Measurements from ENCODE around the gene SLC1A2.

SLC1A2 gene

DNA sequence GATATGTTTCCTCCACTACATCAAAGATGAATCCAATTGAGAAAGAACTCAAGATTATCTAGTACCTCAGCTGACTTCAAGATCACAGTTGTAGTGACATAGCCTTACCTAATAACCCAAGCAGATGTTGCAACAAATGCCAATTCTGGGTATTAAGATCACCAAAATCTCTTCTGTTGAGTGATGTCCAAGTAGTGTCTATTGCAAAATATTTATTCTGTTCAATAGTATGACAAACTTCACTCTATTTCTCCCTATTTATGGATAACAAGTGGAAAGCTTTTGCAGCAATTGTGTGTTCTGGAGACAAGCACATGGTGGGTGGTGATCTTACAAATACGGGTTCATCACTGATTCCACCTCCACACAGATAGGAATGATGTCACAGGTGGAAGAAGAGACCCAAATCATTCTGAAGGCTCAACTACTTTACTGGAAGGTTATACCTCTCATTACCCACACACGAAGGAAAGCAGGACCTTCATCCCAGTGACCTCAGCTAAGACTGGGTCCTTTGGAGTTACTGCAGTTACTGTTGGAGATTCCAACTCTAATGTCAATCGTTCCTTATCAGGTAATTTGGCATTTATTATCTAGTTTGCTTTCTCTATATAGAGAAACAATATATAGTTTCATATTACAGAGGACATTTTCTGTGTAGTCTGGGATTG is 208.3 kb downstream of the SLC1A2 start:
- no peak for DNase-seq (ENCODE audit: low read depth)
- H3K4me3 ChIP-seq (ENCODE audit: low read depth, low read length): no peak overlapping the region
- TF ChIP-seq, protein P1, sequence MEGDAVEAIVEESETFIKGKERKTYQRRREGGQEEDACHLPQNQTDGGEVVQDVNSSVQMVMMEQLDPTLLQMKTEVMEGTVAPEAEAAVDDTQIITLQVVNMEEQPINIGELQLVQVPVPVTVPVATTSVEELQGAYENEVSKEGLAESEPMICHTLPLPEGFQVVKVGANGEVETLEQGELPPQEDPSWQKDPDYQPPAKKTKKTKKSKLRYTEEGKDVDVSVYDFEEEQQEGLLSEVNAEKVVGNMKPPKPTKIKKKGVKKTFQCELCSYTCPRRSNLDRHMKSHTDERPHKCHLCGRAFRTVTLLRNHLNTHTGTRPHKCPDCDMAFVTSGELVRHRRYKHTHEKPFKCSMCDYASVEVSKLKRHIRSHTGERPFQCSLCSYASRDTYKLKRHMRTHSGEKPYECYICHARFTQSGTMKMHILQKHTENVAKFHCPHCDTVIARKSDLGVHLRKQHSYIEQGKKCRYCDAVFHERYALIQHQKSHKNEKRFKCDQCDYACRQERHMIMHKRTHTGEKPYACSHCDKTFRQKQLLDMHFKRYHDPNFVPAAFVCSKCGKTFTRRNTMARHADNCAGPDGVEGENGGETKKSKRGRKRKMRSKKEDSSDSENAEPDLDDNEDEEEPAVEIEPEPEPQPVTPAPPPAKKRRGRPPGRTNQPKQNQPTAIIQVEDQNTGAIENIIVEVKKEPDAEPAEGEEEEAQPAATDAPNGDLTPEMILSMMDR (IDR thresholded peaks at IDR 0.05; ENCODE audit: insufficient read depth, low read depth, low read length, missing control alignments): no peak

DNA sequence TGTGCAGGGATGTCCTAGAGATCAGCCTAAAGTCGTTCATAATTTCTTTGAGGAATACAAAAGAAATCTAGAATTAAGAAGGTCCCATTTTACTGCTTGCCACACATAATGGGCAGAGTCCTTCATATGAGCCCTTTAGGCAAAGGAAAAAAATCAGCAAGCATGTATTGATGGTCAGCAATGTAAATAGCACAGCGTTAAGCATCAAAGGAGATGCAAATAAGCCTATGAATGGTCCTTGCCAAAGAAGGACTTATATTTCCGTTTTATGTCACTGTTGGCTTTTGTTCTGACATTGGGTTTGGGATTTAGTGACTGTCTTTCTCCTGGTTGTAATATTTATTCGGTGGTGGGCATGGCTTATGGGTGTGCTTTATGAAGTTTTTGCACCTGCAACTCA is 210.6 kb downstream of the SLC1A2 start:
- no peak for DNase-seq (ENCODE audit: low read depth)
- H3K4me3 ChIP-seq (ENCODE audit: low read depth, low read length): no peak overlapping the region
- TF ChIP-seq, protein P1 (IDR thresholded peaks at IDR 0.05; ENCODE audit: insufficient read depth, low read depth, low read length, missing control alignments): no peak

DNA sequence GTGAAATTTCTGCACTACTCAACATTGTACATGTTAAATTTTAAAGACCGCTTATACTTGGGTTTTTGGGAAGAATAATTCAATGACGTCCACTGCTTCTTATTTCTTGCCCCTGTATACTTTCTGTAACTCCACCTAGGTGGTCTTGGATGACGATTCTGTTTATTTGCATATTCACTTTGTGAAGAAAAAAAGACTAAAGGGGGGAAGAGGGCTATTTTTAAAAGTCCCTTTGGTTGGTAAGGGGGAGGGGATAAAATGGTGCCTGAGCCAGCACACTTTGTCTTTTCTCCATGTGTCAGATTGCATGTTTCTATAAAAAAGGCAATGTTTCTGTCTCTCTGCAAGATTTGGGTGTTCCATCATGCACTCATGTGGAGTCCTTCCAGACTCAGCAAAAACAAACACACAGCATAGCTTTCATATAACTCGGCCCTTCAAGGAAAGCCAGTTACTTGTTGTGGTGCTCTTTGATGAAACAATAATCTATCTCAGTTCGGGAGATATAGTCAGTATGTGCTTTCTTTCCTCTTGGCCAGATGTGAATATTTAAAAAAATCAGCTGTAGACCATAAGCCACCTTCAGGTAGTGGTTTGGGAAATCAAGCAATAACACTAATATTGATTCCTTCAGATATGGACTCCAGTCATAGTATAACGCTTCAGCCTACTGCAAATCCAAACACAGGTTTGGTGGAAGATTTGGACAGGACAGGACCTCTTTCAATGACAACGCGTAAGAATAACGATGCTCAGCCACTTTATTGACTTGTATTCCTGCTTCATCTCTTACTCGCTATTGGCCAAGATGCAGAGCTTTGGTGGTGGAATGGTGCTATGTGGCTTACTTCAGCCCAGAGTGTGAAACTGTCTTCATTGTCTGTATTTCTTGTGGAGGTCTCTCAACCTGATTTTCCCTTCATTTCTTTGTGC is 211.6 kb downstream of the SLC1A2 start:
- TF ChIP-seq, protein P1 (IDR thresholded peaks at IDR 0.05; ENCODE audit: insufficient read depth, low read depth, low read length, missing control alignments): no peak
- no peak overlapping the region for H3K4me3 ChIP-seq (ENCODE audit: low read depth, low read length)
- DNase-seq (ENCODE audit: low read depth): no peak

DNA sequence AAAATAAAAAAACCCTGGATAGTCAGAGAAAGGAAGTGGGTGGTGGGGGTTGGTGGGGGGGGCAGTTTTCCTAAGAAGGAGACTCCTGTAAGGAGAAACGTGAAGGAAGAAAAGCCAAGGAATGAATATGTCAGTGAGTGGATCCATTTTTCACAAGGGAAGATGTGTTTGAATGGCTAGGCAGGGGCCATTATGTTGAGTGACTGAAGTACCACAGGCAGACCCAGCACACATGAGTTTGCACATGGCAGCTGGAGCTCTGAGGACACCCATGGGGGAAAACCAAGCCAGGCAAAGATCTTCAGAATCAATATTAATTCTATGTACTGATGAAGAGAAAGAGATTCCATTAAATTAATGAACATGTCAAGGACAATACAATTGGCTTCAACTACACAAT is 212.7 kb downstream of the SLC1A2 start:
- no peak overlapping the region for H3K4me3 ChIP-seq (ENCODE audit: low read depth, low read length)
- TF ChIP-seq, protein P1 (IDR thresholded peaks at IDR 0.05; ENCODE audit: insufficient read depth, low read depth, low read length, missing control alignments): no peak
- no peak for DNase-seq (ENCODE audit: low read depth)

DNA sequence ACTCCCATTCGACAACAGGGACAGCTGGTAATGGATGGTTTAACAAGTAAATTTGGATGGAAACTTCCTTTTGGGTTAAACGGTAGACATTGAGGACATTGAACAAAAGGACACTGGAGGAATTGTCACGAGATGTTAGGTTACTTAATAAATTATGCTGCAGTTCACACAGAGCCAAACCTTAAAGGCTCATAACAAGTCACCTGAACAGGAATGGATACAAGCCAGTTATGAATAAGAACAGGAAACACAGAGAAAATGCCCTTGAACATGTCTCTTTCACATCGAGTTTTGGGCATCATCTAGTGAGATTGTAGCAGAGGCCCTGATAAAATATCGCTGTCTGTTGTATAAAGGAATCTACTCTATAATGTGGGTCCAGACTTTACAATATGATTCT is 214.7 kb downstream of the SLC1A2 start:
- no peak overlapping the region for H3K4me3 ChIP-seq (ENCODE audit: low read depth, low read length)
- DNase-seq (ENCODE audit: low read depth): no peak
- TF ChIP-seq, protein P1 (IDR thresholded peaks at IDR 0.05; ENCODE audit: insufficient read depth, low read depth, low read length, missing control alignments): no peak

Measured in GM12865 (cell line).